CD4-positive, alpha-beta memory T cell (primary cell): ENCODE data around the gene MYBPC1. TPM values are rescaled to one million over a fixed set of nuclear protein-coding genes. Genes with fewer than 3 reads are reported as not detected.

Experiments used
- CTCF ChIA-PET: fragments of 350-600 bp; sonication (Branson Sonifier 250); formaldehyde crosslinking; loops from one replicate; lab custom pipeline; 2021; ENCODE audit warnings: inconsistent platforms; ENCODE audit not compliant: partially characterized antibody; lab: Charles Lee
- POLR2A ChIA-PET: fragments of 350-600 bp; sonication (Branson Sonifier 250); formaldehyde crosslinking; loops from one replicate; lab custom pipeline; 2021; ENCODE audit not compliant: partially characterized antibody; lab: Charles Lee
- DNase-seq, 5 donors: peaks; one replicate each; pipeline versions ENCODE4 v3.0.0 to v3.0.0-alpha.2; 2020 to 2022; ENCODE audit warnings: mixed read lengths in 1 of 5
- H3K27ac ChIP-seq: one replicate; pipeline ENCODE4 v1.7.0; 2013; ENCODE audit warnings: low read depth, low read length
- H3K27me3 ChIP-seq: 2 replicates; pipeline ENCODE4 v1.7.0; 2013; ENCODE audit warnings: mild to moderate bottlenecking, low read length, moderate library complexity; ENCODE audit not compliant: insufficient read depth
- H3K36me3 ChIP-seq: 2 replicates; pipeline ENCODE4 v1.7.0; 2013; ENCODE audit warnings: mild to moderate bottlenecking, low read length, moderate library complexity; ENCODE audit not compliant: insufficient read depth
- H3K4me1 ChIP-seq: 2 replicates; pipeline ENCODE4 v1.7.0; 2013; ENCODE audit warnings: mild to moderate bottlenecking, low read length, moderate library complexity; ENCODE audit not compliant: insufficient read depth
- H3K4me3 ChIP-seq, 2 donors: one replicate each; pipeline ENCODE4 v1.7.0; 2013; ENCODE audit warnings: low read length in 2 of 2, mild to moderate bottlenecking in 1 of 2
- H3K9me3 ChIP-seq, 2 donors: one replicate each; pipeline ENCODE4 v1.7.0; 2013; ENCODE audit warnings: low read length in 2 of 2, control low read depth in 1 of 2; ENCODE audit not compliant: control insufficient read depth in 1 of 2
- H3K27ac Mint-ChIP-seq, 7 donors: one replicate each; pipeline ENCODE4 v1.8.0; 2020 to 2021; ENCODE audit warnings: mixed read lengths in 7 of 7, mild to moderate bottlenecking in 6 of 7, inconsistent platforms in 3 of 7, moderate library complexity in 3 of 7
- H3K27me3 Mint-ChIP-seq, 2 donors: one replicate each; pipeline ENCODE4 v1.8.0; 2020 to 2021; ENCODE audit warnings: mixed read lengths in 2 of 2
- H3K36me3 Mint-ChIP-seq, 2 donors: one replicate each; pipeline ENCODE4 v1.8.0; 2020 to 2021; ENCODE audit warnings: mixed read lengths in 2 of 2, inconsistent platforms in 1 of 2, mild to moderate bottlenecking in 1 of 2
- H3K4me1 Mint-ChIP-seq, 4 donors: one replicate each; pipeline ENCODE4 v1.8.0; 2020 to 2021; ENCODE audit warnings: mixed read lengths in 4 of 4, mild to moderate bottlenecking in 1 of 4
- H3K4me3 Mint-ChIP-seq, 8 donors: one replicate each; pipeline ENCODE4 v1.8.0; 2020 to 2021; ENCODE audit warnings: mixed read lengths in 8 of 8, mild to moderate bottlenecking in 7 of 8, moderate library complexity in 6 of 8, inconsistent platforms in 3 of 8
- H3K9me3 Mint-ChIP-seq, 8 donors: one replicate each; pipeline ENCODE4 v1.8.0; 2020 to 2021; ENCODE audit warnings: mixed read lengths in 8 of 8, mild to moderate bottlenecking in 5 of 8, inconsistent platforms in 3 of 8, moderate library complexity in 1 of 8
- intact Hi-C: fragments of 100-400 bp; cut with micrococcal nuclease; formaldehyde crosslinking; loops from one replicate; pipeline ENCODE4 v1.15.1; 2023
- polyA plus RNA-seq, 2 donors: library from polyadenylated mRNA; unstranded; fragments of 300-500 nt; fragmentation: Illumina TruSeq; gene quantifications; one replicate each; pipeline ENCODE4 v1.2.3, GENCODE V29; 2021
- total RNA-seq, 2 experiments: library from RNA; stranded (reverse); gene quantifications; one replicate each; pipeline ENCODE4 v1.2.3, GENCODE V29; 2021

Gene MYBPC1
- total and polyA plus RNA-seq, 4 experiments from 2014 or later: not detected

DNA sequence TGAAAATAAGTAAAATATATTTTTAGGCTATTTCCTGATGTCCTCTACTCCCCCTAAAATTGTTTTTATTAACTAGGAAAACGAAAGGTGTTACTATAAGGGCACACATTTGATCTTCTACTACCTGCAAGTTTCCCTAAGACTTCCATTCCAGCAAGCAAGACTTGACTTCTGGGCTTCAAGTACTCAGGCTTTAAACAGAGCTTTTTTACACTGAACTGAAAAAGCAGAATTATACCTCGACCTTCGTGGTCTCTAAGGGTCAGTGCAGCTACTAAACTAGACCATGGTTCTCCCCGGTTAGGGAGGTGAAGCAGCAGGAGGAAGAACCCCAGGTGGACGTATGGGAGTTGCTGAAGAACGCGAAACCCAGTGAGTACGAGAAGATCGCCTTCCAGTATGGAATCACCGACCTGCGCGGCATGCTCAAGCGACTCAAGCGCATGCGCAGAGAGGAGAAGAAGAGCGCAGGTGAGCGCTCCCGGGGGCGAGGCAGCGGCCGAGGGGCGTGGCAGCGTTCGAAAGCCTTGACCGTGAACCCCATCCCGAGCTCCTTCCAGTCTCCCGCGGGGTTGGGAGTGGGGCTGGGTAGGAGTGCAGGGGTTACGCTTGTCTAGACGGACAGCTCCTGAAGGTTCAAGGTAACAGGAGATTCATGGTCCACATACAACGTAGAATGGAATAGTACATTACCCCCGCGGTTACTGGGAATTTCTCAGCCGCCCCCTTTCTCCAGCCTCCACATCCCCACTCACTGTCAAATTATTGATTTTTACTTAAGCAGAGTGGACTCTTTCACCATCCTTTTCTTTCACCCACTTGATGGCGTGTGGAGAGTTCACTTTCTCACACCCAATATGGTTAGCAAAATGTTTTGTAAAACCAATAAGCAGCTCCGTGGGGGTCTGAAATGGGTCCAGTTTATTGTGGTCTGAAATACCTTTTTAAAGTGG, 47.6 kb downstream of the MYBPC1 start:
- no peaks in the 10 kb centered on the region for H3K9me3 Mint-ChIP-seq
- H3K4me1 ChIP-seq: no peaks in the 10 kb centered on the region
- peak overlapping the region in 6 of 8 donors; percentile 11 to 62 (median 37) for H3K4me3 Mint-ChIP-seq
- peaks cover 15% of the 10 kb centered on the region in 2 donors for H3K27me3 Mint-ChIP-seq
- H3K27me3 ChIP-seq: peaks cover 6% of the 10 kb centered on the region
- no peaks in the 10 kb centered on the region for H3K36me3 ChIP-seq
- no peak overlapping the region for H3K27ac ChIP-seq
- H3K4me3 ChIP-seq: no peak overlapping the region
- no peaks in the 10 kb centered on the region for H3K36me3 Mint-ChIP-seq
- POLR2A ChIA-PET: no interaction called here
- H3K4me1 Mint-ChIP-seq: peaks cover 5 to 8% (median 7%) of the 10 kb centered on the region in 4 donors
- intact Hi-C loops: no loop called here
- no peaks in the 10 kb centered on the region for H3K9me3 ChIP-seq
- CTCF ChIA-PET: no interaction called here
- H3K27ac Mint-ChIP-seq: no peak overlapping the region
- DNase-seq: no peak

DNA sequence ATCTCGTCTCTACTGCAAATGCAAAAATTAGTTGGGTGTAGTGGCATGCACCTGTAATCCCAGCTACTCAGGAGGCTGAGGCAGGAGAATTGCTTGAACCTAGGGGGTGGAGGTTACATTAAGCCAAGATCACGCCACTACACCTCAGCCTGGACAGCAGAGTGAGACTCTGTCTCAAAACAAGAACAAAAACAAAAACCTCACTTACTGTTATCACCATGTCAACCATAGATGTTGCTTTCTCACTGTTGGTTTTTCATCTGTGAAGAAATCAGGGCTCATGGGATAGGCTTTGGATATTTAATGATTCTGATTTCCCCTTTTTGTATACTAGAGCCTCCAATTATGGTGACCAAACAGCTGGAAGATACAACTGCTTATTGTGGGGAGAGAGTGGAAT, 52.9 kb downstream of the MYBPC1 start:
- no peaks in the 10 kb centered on the region for H3K27me3 ChIP-seq
- POLR2A ChIA-PET: no interaction called here
- Mint-ChIP-seq H3K27ac (no peak overlapping the region), H3K27me3 (peaks cover 8 to 9% of the 10 kb centered on the region in 2 donors), H3K9me3 (no peaks in the 10 kb centered on the region), H3K4me1 (peaks cover 0 to 4% (median 3%) of the 10 kb centered on the region in 4 donors), H3K4me3 (no peak overlapping the region), H3K36me3 (no peaks in the 10 kb centered on the region)
- no peak for DNase-seq
- no peaks in the 10 kb centered on the region for H3K9me3 ChIP-seq
- no peaks in the 10 kb centered on the region for H3K36me3 ChIP-seq
- no peak overlapping the region for H3K27ac ChIP-seq
- intact Hi-C loops: no loop called here
- H3K4me3 ChIP-seq: no peak overlapping the region
- no peaks in the 10 kb centered on the region for H3K4me1 ChIP-seq
- CTCF ChIA-PET: no interaction called here

- no peak overlapping the region for H3K27ac Mint-ChIP-seq
- intact Hi-C loops: no loop called here
- Histone ChIP-seq H3K36me3 (no peaks in the 10 kb centered on the region), H3K4me3 (no peak overlapping the region), H3K27ac (no peak overlapping the region), H3K4me1 (no peaks in the 10 kb centered on the region), H3K9me3 (no peaks in the 10 kb centered on the region), H3K27me3 (no peaks in the 10 kb centered on the region)
- no peaks in the 10 kb centered on the region for H3K36me3 Mint-ChIP-seq
- H3K4me3 Mint-ChIP-seq: no peak overlapping the region
- H3K4me1 Mint-ChIP-seq: peaks cover 0 to 4% (median 3%) of the 10 kb centered on the region in 4 donors
- no peaks in the 10 kb centered on the region for H3K9me3 Mint-ChIP-seq
- ChIA-PET POLR2A (no interaction called here), CTCF (no interaction called here)
- peaks cover 6 to 7% of the 10 kb centered on the region in 2 donors for H3K27me3 Mint-ChIP-seq
- DNase-seq: no peak
Observed at GRCh38 chr12:101648195-101648594, 53.4 kb downstream of the MYBPC1 start.

GRCh38 chr12:101650346-101651117, 55.8 kb downstream of the MYBPC1 start:
- H3K27ac Mint-ChIP-seq: no peak overlapping the region
- Histone ChIP-seq H3K27ac (no peak overlapping the region), H3K4me1 (no peaks in the 10 kb centered on the region), H3K27me3 (no peaks in the 10 kb centered on the region), H3K9me3 (no peaks in the 10 kb centered on the region), H3K4me3 (no peak overlapping the region), H3K36me3 (no peaks in the 10 kb centered on the region)
- ChIA-PET CTCF (interaction anchor here (1.0 kb wide), 1 partner anchor 292 kb away, joined by 3 read pairs; no protein-coding TSS in a partner anchor), POLR2A (no interaction called here)
- intact Hi-C loops: no loop called here
- H3K9me3 Mint-ChIP-seq: peaks cover 0 to 2% (median 0%) of the 10 kb centered on the region in 8 donors
- DNase-seq: no peak
- H3K27me3 Mint-ChIP-seq: peaks cover 9 to 11% of the 10 kb centered on the region in 2 donors
- H3K4me3 Mint-ChIP-seq: no peak overlapping the region
- peaks cover 0 to 4% (median 3%) of the 10 kb centered on the region in 4 donors for H3K4me1 Mint-ChIP-seq
- H3K36me3 Mint-ChIP-seq: no peaks in the 10 kb centered on the region

GRCh38 chr12:101653030-101653429, 58.3 kb downstream of the MYBPC1 start:
- Mint-ChIP-seq H3K4me1 (no peaks in the 10 kb centered on the region), H3K27me3 (peaks cover 9 to 10% of the 10 kb centered on the region in 2 donors), H3K27ac (no peak overlapping the region), H3K36me3 (no peaks in the 10 kb centered on the region), H3K4me3 (no peak overlapping the region), H3K9me3 (peaks cover 0 to 2% (median 0%) of the 10 kb centered on the region in 8 donors)
- CTCF ChIA-PET: no interaction called here
- Histone ChIP-seq H3K4me3 (no peak overlapping the region), H3K4me1 (no peaks in the 10 kb centered on the region), H3K27me3 (no peaks in the 10 kb centered on the region), H3K9me3 (no peaks in the 10 kb centered on the region), H3K27ac (no peak overlapping the region), H3K36me3 (no peaks in the 10 kb centered on the region)
- POLR2A ChIA-PET: no interaction called here
- DNase-seq: no peak
- intact Hi-C loops: no loop called here

GRCh38 chr12:101653503-101653902, 58.7 kb downstream of the MYBPC1 start:
- intact Hi-C loops: no loop called here
- Mint-ChIP-seq H3K4me3 (no peak overlapping the region), H3K27ac (peak overlapping the region in 1 of 7 donors; percentile 28), H3K36me3 (no peaks in the 10 kb centered on the region), H3K27me3 (peaks cover 9 to 10% of the 10 kb centered on the region in 2 donors), H3K9me3 (peaks cover 0 to 2% (median 0%) of the 10 kb centered on the region in 8 donors), H3K4me1 (no peaks in the 10 kb centered on the region)
- no peak for DNase-seq
- no peak overlapping the region for H3K27ac ChIP-seq
- no peaks in the 10 kb centered on the region for H3K27me3 ChIP-seq
- no peaks in the 10 kb centered on the region for H3K4me1 ChIP-seq
- ChIA-PET CTCF (no interaction called here), POLR2A (no interaction called here)
- H3K9me3 ChIP-seq: no peaks in the 10 kb centered on the region
- H3K4me3 ChIP-seq: no peak overlapping the region
- no peaks in the 10 kb centered on the region for H3K36me3 ChIP-seq

GRCh38 chr12:101654442-101654841, 59.7 kb downstream of the MYBPC1 start:
- Mint-ChIP-seq H3K9me3 (peaks cover 0 to 2% (median 0%) of the 10 kb centered on the region in 8 donors), H3K27me3 (peaks cover 7 to 10% of the 10 kb centered on the region in 2 donors), H3K36me3 (no peaks in the 10 kb centered on the region), H3K4me1 (no peaks in the 10 kb centered on the region), H3K4me3 (no peak overlapping the region), H3K27ac (no peak overlapping the region)
- no peak overlapping the region for H3K4me3 ChIP-seq
- no peaks in the 10 kb centered on the region for H3K9me3 ChIP-seq
- no peaks in the 10 kb centered on the region for H3K36me3 ChIP-seq
- no peak overlapping the region for H3K27ac ChIP-seq
- H3K4me1 ChIP-seq: no peaks in the 10 kb centered on the region
- DNase-seq: no peak
- CTCF ChIA-PET: no interaction called here
- POLR2A ChIA-PET: no interaction called here
- intact Hi-C loops: no loop called here
- no peaks in the 10 kb centered on the region for H3K27me3 ChIP-seq
